ENCODE results near the gene MAP4K5.

GRCh38 chr14:50512463-50512862 is 19.9 kb downstream of the MAP4K5 start:
- TF ChIP-seq EZH2 (IDR thresholded peaks at IDR 0.05; ENCODE audit: borderline replicate concordance, low read length) (no peak), CTCF (conservative IDR thresholded peaks at IDR 0.05 in 1 of 2, IDR thresholded peaks at IDR 0.05 in 1 of 2; ENCODE audit: extremely low read depth in 1 of 2, insufficient read depth in 1 of 2, low read depth in 1 of 2, low read length in 2 of 2) (no peak)
